Measurements from ENCODE around the gene ADNP.

DNA sequence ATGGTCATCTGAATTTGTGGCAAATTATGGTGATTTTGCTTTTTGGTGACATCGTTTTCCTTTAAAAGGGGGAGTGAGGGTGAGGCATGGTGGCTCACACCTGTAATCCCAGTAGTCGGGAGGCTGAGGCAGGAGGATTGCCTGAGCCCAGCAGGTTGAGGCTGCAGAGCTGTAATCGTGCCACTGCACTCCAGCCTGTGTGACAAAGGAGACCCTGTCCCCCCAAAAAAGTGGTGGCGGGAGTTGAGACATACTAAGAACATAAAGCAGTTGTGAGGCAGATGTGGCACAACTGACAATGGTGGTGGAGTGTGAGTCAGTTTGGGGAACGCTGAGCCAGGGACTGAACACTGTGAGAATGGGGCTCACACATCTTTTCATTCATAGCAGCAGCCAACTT lies 45.5 kb downstream of the ADNP start:
- TF ChIP-seq, protein P1, sequence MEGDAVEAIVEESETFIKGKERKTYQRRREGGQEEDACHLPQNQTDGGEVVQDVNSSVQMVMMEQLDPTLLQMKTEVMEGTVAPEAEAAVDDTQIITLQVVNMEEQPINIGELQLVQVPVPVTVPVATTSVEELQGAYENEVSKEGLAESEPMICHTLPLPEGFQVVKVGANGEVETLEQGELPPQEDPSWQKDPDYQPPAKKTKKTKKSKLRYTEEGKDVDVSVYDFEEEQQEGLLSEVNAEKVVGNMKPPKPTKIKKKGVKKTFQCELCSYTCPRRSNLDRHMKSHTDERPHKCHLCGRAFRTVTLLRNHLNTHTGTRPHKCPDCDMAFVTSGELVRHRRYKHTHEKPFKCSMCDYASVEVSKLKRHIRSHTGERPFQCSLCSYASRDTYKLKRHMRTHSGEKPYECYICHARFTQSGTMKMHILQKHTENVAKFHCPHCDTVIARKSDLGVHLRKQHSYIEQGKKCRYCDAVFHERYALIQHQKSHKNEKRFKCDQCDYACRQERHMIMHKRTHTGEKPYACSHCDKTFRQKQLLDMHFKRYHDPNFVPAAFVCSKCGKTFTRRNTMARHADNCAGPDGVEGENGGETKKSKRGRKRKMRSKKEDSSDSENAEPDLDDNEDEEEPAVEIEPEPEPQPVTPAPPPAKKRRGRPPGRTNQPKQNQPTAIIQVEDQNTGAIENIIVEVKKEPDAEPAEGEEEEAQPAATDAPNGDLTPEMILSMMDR (conservative IDR thresholded peaks at IDR 0.05; ENCODE audit: low read length), result no peak
- TF ChIP-seq EZH2phosphoT487 (IDR thresholded peaks at IDR 0.05; ENCODE audit: borderline replicate concordance, low read depth, low read length), result no peak
